NCI-H748 (cell line): ENCODE data around the gene AHNAK.
"Not testable (repeated sequence)": the region's sequence is repeated elsewhere in the genome, so short reads cannot be mapped to it uniquely, and the experiment has no call there.

Source experiments
- DNase-seq: peaks from one replicate; lab custom pipeline; 2025; ENCODE audit not compliant: unreplicated experiment; lab: John Stamatoyannopoulos, UW

AHNAK gene

GRCh38 chr11:62552485-62553079 lies 6.0 kb upstream of the AHNAK start:
- DNase-seq, result no peak

GRCh38 chr11:62550478-62550877 lies 3.9 kb upstream of the AHNAK start:
- DNase-seq, result not testable (repeated sequence)

GRCh38 chr11:62548545-62549335 lies 2.1 kb upstream of the AHNAK start:
- no peak for DNase-seq

GRCh38 chr11:62547691-62548281 lies 1.2 kb upstream of the AHNAK start:
- DNase-seq, result peak; percentile 14

GRCh38 chr11:62546929-62547625 lies 471 bp upstream of the AHNAK start:
- no peak for DNase-seq

- peak; percentile 58 for DNase-seq
Observed at GRCh38 chr11:62545437-62546243, 966 bp downstream of the AHNAK start.

- peak; percentile 42 for DNase-seq
Observed at GRCh38 chr11:62544581-62545436, 1.8 kb downstream of the AHNAK start.

- no peak for DNase-seq
Observed at GRCh38 chr11:62543680-62544444, 2.7 kb downstream of the AHNAK start.

- DNase-seq, result peak; percentile 69
Observed at GRCh38 chr11:62542750-62543567, 3.6 kb downstream of the AHNAK start.

GRCh38 chr11:62542111-62542745 lies 4.4 kb downstream of the AHNAK start:
- peak; percentile 50 for DNase-seq

- DNase-seq, result no peak
Observed at GRCh38 chr11:62540804-62541701, 5.6 kb downstream of the AHNAK start.

- DNase-seq, result peak; percentile 48
Observed at GRCh38 chr11:62539238-62539925, 7.2 kb downstream of the AHNAK start.

- peak; percentile 56 for DNase-seq
Observed at GRCh38 chr11:62538470-62539237, 8.0 kb downstream of the AHNAK start.

GRCh38 chr11:62536301-62536957 lies 10.2 kb downstream of the AHNAK start:
- DNase-seq, result no peak

GRCh38 chr11:62535802-62536201 lies 10.8 kb downstream of the AHNAK start:
- peak; percentile 39 for DNase-seq
